ENCODE data around the gene CLCA4. TPM values are rescaled to one million over a fixed set of nuclear protein-coding genes. Genes with fewer than 3 reads are reported as not detected.
"Not testable (repeated sequence)": the region's sequence is repeated elsewhere in the genome, so short reads cannot be mapped to it uniquely, and the experiment has no call there.

CLCA4 gene
- total RNA-seq, 1 experiment from 2014 or later: 0.08 TPM

DNA sequence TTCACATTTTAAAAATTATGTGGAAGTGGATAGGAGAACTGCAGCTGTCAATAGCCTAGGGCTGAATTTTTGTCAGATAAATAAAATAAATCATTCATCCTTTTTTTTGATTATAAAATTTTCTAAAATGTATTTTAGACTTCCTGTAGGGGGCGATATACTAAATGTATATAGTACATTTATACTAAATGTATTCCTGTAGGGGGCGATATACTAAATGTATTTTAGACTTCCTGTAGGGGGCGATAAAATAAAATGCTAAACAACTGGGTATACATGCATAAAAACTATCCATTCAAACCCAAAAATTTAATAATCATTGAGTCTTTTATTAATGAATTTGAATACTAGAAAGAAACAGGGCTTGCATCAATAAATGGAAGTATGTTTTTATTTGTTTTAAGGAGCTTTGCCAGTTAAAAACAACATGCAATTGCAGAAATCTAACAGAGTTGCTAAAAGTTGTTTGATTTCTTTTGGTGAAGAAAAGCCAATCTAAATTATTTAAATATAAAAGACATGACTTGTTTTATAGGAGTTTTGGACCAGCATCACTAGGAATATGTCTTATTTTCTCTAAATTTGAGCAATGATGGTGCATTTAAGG lies 46.8 kb upstream of the CLCA4 start:
- no peak for ATAC-seq
- H3K4me3 ChIP-seq (ENCODE audit: low read depth in 2 of 2, low read length in 2 of 2): no peak overlapping the region
- intact Hi-C loops (cut with micrococcal nuclease; ENCODE audit: unreplicated experiment): no loop called here
- no peaks in the 10 kb centered on the region for H3K9me3 ChIP-seq (ENCODE audit: control insufficient read depth, insufficient read depth, low read depth, low read length)
- H3K36me3 ChIP-seq (ENCODE audit: control insufficient read depth, insufficient read depth, low read length): no peaks in the 10 kb centered on the region
- TF ChIP-seq, protein P1, sequence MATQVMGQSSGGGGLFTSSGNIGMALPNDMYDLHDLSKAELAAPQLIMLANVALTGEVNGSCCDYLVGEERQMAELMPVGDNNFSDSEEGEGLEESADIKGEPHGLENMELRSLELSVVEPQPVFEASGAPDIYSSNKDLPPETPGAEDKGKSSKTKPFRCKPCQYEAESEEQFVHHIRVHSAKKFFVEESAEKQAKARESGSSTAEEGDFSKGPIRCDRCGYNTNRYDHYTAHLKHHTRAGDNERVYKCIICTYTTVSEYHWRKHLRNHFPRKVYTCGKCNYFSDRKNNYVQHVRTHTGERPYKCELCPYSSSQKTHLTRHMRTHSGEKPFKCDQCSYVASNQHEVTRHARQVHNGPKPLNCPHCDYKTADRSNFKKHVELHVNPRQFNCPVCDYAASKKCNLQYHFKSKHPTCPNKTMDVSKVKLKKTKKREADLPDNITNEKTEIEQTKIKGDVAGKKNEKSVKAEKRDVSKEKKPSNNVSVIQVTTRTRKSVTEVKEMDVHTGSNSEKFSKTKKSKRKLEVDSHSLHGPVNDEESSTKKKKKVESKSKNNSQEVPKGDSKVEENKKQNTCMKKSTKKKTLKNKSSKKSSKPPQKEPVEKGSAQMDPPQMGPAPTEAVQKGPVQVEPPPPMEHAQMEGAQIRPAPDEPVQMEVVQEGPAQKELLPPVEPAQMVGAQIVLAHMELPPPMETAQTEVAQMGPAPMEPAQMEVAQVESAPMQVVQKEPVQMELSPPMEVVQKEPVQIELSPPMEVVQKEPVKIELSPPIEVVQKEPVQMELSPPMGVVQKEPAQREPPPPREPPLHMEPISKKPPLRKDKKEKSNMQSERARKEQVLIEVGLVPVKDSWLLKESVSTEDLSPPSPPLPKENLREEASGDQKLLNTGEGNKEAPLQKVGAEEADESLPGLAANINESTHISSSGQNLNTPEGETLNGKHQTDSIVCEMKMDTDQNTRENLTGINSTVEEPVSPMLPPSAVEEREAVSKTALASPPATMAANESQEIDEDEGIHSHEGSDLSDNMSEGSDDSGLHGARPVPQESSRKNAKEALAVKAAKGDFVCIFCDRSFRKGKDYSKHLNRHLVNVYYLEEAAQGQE (IDR thresholded peaks at IDR 0.05; ENCODE audit: insufficient read depth in 1 of 2, low read depth in 2 of 2, low read length in 1 of 2): no peak
- TF ChIP-seq TCF7L2 (IDR thresholded peaks at IDR 0.05; ENCODE audit: low read depth, low read length) (no peak), CTCF (IDR thresholded peaks at IDR 0.05) (peak; percentile 81; the same call in 1 of the 2 replicates), SIN3A (IDR thresholded peaks at IDR 0.05; ENCODE audit: borderline replicate concordance, insufficient read depth, low read depth, low read length) (no peak)
- H3K27me3 ChIP-seq (ENCODE audit: control insufficient read depth, insufficient read depth, low read length): peaks cover 13% of the 10 kb centered on the region
- BruUV-seq (replicated peaks): no TSS peak
- DNase-seq (ENCODE audit: low read depth, low spot score): no peak
- peaks cover 4% of the 10 kb centered on the region; the same call in 1 of the 2 replicates for H3K4me1 ChIP-seq (ENCODE audit: control insufficient read depth, insufficient read depth, low read length)
- ChIA-PET CTCF (interaction anchor here (1.0 kb wide), 1 partner anchor 476 kb away, joined by 3 read pairs; no protein-coding TSS in a partner anchor), POLR2A (no interaction called here)
- H3K27ac ChIP-seq (ENCODE audit: low read length): no peak overlapping the region
- in situ Hi-C loops (cut with HindIII; ENCODE audit: low pct_unique_long_range_greater_than_20kb, low sequenced_read_pairs): no loop called here

- H3K4me3 ChIP-seq (ENCODE audit: low read depth in 2 of 2, low read length in 2 of 2): no peak overlapping the region
- peaks cover 4% of the 10 kb centered on the region; the same call in 1 of the 2 replicates for H3K4me1 ChIP-seq (ENCODE audit: control insufficient read depth, insufficient read depth, low read length)
- in situ Hi-C loops (cut with HindIII; ENCODE audit: low pct_unique_long_range_greater_than_20kb, low sequenced_read_pairs) (no loop called here), intact Hi-C loops (cut with micrococcal nuclease; ENCODE audit: unreplicated experiment) (no loop called here)
- DNase-seq (ENCODE audit: low read depth, low spot score): no peak
- no peak for TF ChIP-seq POLR2AphosphoS5 (IDR thresholded peaks at IDR 0.05; ENCODE audit: low read depth, low read length)
- ChIA-PET CTCF (no interaction called here), POLR2A (no interaction called here)
- BruUV-seq (replicated peaks): no TSS peak
- H3K27ac ChIP-seq (ENCODE audit: low read length): no peak overlapping the region
- ATAC-seq: no peak
- H3K36me3 ChIP-seq (ENCODE audit: control insufficient read depth, insufficient read depth, low read length): no peaks in the 10 kb centered on the region
- H3K9me3 ChIP-seq (ENCODE audit: control insufficient read depth, insufficient read depth, low read depth, low read length): no peaks in the 10 kb centered on the region
- H3K27me3 ChIP-seq (ENCODE audit: control insufficient read depth, insufficient read depth, low read length): peaks cover 15% of the 10 kb centered on the region
Measured at GRCh38 chr1:86500714-86501113, 46.2 kb upstream of the CLCA4 start.

- in situ Hi-C loops (cut with HindIII; ENCODE audit: low pct_unique_long_range_greater_than_20kb, low sequenced_read_pairs); DNase-seq (ENCODE audit: low read depth, low spot score); H3K4me1 ChIP-seq (ENCODE audit: control insufficient read depth, insufficient read depth, low read length); BruUV-seq (replicated peaks); POLR2A ChIA-PET; H3K9me3 ChIP-seq (ENCODE audit: control insufficient read depth, insufficient read depth, low read depth, low read length); H3K27ac ChIP-seq (ENCODE audit: low read length); H3K36me3 ChIP-seq (ENCODE audit: control insufficient read depth, insufficient read depth, low read length): not testable (repeated sequence)
- peak overlapping the region in 1 of 2 experiments; percentile 16; a peak in 2 of 4 replicates for H3K4me3 ChIP-seq (ENCODE audit: low read depth in 2 of 2, low read length in 2 of 2)
- intact Hi-C loops (cut with micrococcal nuclease; ENCODE audit: unreplicated experiment): loop anchor here (1.0 kb wide), 1 partner anchor 122 kb away; no protein-coding TSS in a partner anchor
- peak; percentile 86 for TF ChIP-seq CTCF (IDR thresholded peaks at IDR 0.05)
- CTCF ChIA-PET: interaction anchor here (1.1 kb wide), 1 partner anchor 28 kb away, joined by 3 read pairs; no protein-coding TSS in a partner anchor
- peak; percentile 80 for ATAC-seq
- H3K27me3 ChIP-seq (ENCODE audit: control insufficient read depth, insufficient read depth, low read length): peaks cover 15% of the 10 kb centered on the region
Measured at GRCh38 chr1:86502125-86502646, 44.7 kb upstream of the CLCA4 start.
